Activated T-helper 17 cell treated with anti-CD3 and anti-CD28 coated beads, Interleukin-2, amount 50 U/mL, for 72 hours (primary cell): ENCODE results near the gene WDFY4. TPM values are rescaled to one million over a fixed set of nuclear protein-coding genes. Genes with fewer than 3 reads are reported as not detected.

Experiments
- ATAC-seq: fragments of 150-1000 bp; cut with Tn5 transposase; replicated peaks from 2 replicates; pipeline ENCODE4 v1.10.0; 2021; ENCODE audit warnings: mild to moderate bottlenecking, moderate library complexity
- H3K27ac Mint-ChIP-seq: one replicate; pipeline ENCODE4 v1.8.0; 2022; ENCODE audit warnings: mixed read lengths
- H3K27me3 Mint-ChIP-seq: one replicate; pipeline ENCODE4 v1.8.0; 2022; ENCODE audit warnings: mixed read lengths
- H3K36me3 Mint-ChIP-seq: one replicate; pipeline ENCODE4 v1.8.0; 2022; ENCODE audit warnings: low read depth, mild to moderate bottlenecking, mixed read lengths
- H3K4me1 Mint-ChIP-seq: one replicate; pipeline ENCODE4 v1.8.0; 2022; ENCODE audit warnings: mixed read lengths
- H3K4me3 Mint-ChIP-seq: one replicate; pipeline ENCODE4 v1.8.0; 2022; ENCODE audit warnings: mild to moderate bottlenecking, mixed read lengths
- H3K9me3 Mint-ChIP-seq: one replicate; pipeline ENCODE4 v1.8.0; 2022; ENCODE audit warnings: mixed read lengths
- total RNA-seq, 2 donors: library from RNA; stranded (reverse); gene quantifications; one replicate each; pipeline ENCODE4 v1.2.3, GENCODE V29; 2022

WDFY4 gene
- total RNA-seq, 2 donors from 2014 or later: 0.35 to 0.90 TPM

DNA sequence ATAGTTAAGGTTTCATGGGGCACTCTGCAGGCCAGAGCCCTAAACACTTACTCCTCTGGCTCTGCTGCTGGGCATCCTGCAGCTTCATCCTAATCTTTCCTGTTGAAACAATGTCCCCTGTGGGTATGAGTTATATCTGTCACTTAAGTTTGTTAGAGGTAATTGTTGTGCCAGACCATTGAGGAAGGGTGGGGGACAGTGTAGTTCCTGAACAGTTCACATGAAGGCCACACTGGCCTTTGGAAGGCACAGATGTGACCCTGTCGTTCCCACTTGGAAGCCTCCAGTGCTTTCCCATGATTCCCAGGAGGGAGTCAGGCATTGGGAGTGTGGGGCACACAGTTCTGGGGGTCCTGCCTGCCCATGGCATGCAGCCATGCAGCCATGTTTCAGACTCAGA, 65.3 kb downstream of the WDFY4 start:
- ATAC-seq: no peak
- no peak overlapping the region for H3K4me3 Mint-ChIP-seq
- H3K36me3 Mint-ChIP-seq: no peaks in the 10 kb centered on the region
- no peak overlapping the region for H3K27ac Mint-ChIP-seq
- peaks cover 8% of the 10 kb centered on the region for H3K9me3 Mint-ChIP-seq
- no peaks in the 10 kb centered on the region for H3K4me1 Mint-ChIP-seq
- H3K27me3 Mint-ChIP-seq: peaks cover 6% of the 10 kb centered on the region

GRCh38 chr10:48750991-48751390, 66.3 kb downstream of the WDFY4 start:
- no peak overlapping the region for H3K4me3 Mint-ChIP-seq
- H3K9me3 Mint-ChIP-seq: peaks cover 8% of the 10 kb centered on the region
- H3K27ac Mint-ChIP-seq: no peak overlapping the region
- H3K4me1 Mint-ChIP-seq: no peaks in the 10 kb centered on the region
- peaks cover 7% of the 10 kb centered on the region for H3K27me3 Mint-ChIP-seq
- no peaks in the 10 kb centered on the region for H3K36me3 Mint-ChIP-seq
- ATAC-seq: no peak

DNA sequence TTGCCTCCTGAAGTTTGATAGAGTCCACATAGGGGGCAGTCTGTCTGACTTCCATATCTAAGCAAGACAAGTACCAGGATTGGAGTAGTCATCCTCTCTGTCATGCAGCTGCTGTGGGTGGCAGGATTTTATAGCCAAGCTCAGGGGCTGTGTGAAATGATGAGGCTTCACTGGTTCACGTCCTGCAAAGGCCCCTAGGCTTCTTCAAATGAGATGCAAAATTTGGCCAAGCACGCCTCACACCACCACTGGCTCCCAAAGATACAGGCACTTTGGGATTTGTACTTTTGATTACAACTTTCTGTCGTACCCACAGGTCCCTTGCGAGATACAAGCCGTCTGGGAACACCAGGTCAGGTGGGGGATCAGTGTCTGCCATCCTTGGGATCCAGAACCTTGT, 67.1 kb downstream of the WDFY4 start:
- Mint-ChIP-seq H3K9me3 (peaks cover 8% of the 10 kb centered on the region), H3K27me3 (peaks cover 7% of the 10 kb centered on the region), H3K4me1 (no peaks in the 10 kb centered on the region), H3K36me3 (no peaks in the 10 kb centered on the region), H3K27ac (no peak overlapping the region), H3K4me3 (no peak overlapping the region)
- no peak for ATAC-seq

DNA sequence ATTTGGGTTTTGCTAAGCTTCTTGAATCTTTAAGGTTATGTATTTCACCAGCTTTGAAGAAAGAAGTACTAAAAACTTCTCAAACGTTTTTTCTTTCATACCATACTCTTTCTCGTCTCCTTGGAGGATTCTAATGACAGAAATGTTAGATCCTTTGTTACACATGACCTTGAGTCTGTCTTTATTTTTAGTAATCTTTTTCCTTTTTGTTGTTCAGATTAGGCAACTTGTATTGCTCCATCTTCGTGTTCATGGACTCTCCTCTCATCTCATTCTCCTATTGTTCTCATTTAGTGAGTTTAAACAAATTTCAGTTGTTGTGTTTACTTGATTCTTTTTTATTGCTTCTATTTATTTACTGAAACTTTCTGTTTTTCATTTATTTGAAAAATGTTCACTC, 73.7 kb downstream of the WDFY4 start:
- no peak for ATAC-seq
- Mint-ChIP-seq H3K9me3 (no peaks in the 10 kb centered on the region), H3K36me3 (no peaks in the 10 kb centered on the region), H3K27me3 (peaks cover 33% of the 10 kb centered on the region), H3K4me3 (no peak overlapping the region), H3K27ac (no peak overlapping the region), H3K4me1 (no peaks in the 10 kb centered on the region)

DNA sequence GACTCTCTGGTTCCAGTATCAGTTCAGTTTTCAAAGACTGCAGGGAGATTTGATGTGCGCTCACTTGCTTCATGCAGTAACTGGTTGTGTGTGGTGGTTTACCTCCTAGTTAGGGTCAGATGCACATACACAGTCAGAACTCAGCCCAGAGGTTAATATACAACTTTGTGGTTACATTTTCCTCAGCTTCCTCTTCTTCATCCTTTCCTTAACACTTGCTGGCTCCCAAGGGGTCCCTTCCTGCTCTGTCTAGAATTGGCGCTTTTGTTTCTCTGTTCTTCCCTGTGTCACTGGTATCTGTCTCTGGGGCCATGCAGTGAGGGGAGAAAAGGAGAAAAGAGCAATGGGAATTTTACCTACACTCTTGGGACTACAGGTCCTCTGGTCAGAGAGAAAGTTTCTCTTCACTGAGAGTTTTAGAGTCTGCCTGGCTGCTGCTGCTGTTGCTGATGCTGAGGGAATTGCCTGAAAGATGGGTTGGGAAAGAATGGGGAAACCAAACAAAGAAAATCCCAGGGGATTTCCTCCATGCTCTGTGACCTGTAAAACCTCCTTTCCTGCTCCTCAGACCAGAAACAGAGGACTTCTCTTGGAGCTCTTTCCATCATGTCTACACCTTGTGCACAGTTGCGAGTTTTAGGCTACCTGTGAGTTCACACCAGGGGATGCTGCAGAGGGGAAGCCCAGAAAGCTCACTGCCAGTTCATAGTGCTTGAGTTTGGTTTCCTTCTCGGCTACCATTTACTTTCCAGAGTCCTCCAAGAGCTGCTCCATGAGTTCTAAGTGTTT, 74.6 kb downstream of the WDFY4 start:
- Mint-ChIP-seq H3K27ac (no peak overlapping the region), H3K9me3 (no peaks in the 10 kb centered on the region), H3K27me3 (peaks cover 33% of the 10 kb centered on the region), H3K4me1 (no peaks in the 10 kb centered on the region), H3K36me3 (no peaks in the 10 kb centered on the region), H3K4me3 (no peak overlapping the region)
- ATAC-seq: no peak

DNA sequence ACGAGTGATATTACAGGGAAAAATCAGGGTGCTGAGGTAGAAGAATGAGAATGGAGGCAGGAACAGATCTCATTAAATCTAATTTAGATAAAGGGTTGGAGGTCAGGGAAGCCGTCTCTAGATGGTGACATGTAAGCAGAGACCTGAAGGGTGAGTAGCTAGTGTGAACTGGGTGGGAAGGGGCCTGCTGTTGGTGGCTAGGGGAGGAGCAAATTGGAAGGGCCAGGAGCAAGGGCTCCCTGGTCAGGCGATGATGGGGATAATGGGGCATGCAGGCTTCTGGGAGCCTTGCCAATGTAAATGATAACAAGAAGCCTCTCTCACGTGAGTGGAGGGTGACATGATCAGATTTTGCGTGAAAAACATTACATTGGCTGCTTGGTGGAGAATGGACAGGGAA, 76.3 kb downstream of the WDFY4 start:
- Mint-ChIP-seq H3K36me3 (no peaks in the 10 kb centered on the region), H3K9me3 (no peaks in the 10 kb centered on the region), H3K27ac (no peak overlapping the region), H3K27me3 (peaks cover 31% of the 10 kb centered on the region), H3K4me3 (no peak overlapping the region), H3K4me1 (no peaks in the 10 kb centered on the region)
- no peak for ATAC-seq

- Mint-ChIP-seq H3K27ac (no peak overlapping the region), H3K9me3 (no peaks in the 10 kb centered on the region), H3K27me3 (peaks cover 31% of the 10 kb centered on the region), H3K4me1 (no peaks in the 10 kb centered on the region), H3K36me3 (no peaks in the 10 kb centered on the region), H3K4me3 (no peak overlapping the region)
- no peak for ATAC-seq
Observed at GRCh38 chr10:48762064-48763042, 77.7 kb downstream of the WDFY4 start.

DNA sequence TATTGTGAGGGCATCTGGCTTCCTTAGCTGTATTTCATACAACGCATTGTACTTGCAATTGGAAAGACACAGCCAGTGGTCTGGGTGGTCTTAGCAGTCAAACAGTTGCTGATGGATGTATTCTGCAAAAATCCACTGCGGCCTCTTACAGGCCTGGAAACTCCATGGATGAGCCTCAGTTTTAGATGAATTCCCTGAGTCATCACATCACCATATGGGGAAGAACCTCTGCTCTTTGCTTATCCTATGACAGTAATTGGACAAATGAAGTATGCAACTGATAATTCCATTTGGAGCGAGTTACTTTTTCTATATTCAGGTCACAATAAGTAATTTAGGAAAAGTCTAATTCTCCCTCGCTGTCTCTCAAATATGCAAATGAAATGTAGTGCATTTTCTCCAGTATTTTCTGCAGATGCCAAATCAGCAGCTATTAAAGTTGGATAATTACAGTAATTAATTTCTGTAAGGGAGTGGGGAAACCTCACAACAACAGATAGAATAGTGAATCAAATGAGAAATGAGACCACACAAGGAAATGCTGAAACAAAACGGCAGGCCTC, 78.8 kb downstream of the WDFY4 start:
- no peak for ATAC-seq
- no peaks in the 10 kb centered on the region for H3K4me1 Mint-ChIP-seq
- H3K4me3 Mint-ChIP-seq: no peak overlapping the region
- no peaks in the 10 kb centered on the region for H3K9me3 Mint-ChIP-seq
- peaks cover 30% of the 10 kb centered on the region for H3K27me3 Mint-ChIP-seq
- no peak overlapping the region for H3K27ac Mint-ChIP-seq
- H3K36me3 Mint-ChIP-seq: no peaks in the 10 kb centered on the region

DNA sequence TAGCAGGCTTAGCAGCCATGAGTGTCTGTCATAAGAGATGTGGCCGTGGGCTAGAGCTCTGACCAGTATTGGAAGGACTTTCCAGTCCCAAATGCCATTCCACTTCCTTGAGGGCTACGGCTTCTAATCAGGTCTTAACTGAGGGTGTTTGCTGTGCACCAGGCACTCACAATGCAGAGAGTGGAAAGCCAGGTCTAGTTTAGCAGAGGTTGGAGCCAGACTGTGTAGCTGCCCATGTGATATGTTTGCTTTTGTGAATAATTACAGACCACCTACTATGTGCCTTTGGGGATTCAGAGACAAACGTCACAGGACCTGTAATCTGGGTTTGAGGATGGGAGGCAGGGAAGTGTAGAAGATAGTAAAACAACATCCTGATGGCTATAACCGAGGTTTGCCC, 79.8 kb downstream of the WDFY4 start:
- no peak overlapping the region for H3K4me3 Mint-ChIP-seq
- no peaks in the 10 kb centered on the region for H3K36me3 Mint-ChIP-seq
- no peak for ATAC-seq
- H3K27me3 Mint-ChIP-seq: peaks cover 23% of the 10 kb centered on the region
- no peak overlapping the region for H3K27ac Mint-ChIP-seq
- no peaks in the 10 kb centered on the region for H3K9me3 Mint-ChIP-seq
- no peaks in the 10 kb centered on the region for H3K4me1 Mint-ChIP-seq

- Mint-ChIP-seq H3K9me3 (no peaks in the 10 kb centered on the region), H3K27me3 (peaks cover 18% of the 10 kb centered on the region), H3K36me3 (no peaks in the 10 kb centered on the region), H3K4me1 (no peaks in the 10 kb centered on the region), H3K27ac (no peak overlapping the region), H3K4me3 (no peak overlapping the region)
- ATAC-seq: no peak
Observed at GRCh38 chr10:48765039-48765438, 80.4 kb downstream of the WDFY4 start.

- Mint-ChIP-seq H3K27me3 (peaks cover 13% of the 10 kb centered on the region), H3K4me1 (no peaks in the 10 kb centered on the region), H3K36me3 (no peaks in the 10 kb centered on the region), H3K9me3 (no peaks in the 10 kb centered on the region), H3K4me3 (no peak overlapping the region), H3K27ac (no peak overlapping the region)
- no peak for ATAC-seq
Observed at GRCh38 chr10:48765527-48765926, 80.9 kb downstream of the WDFY4 start.

DNA sequence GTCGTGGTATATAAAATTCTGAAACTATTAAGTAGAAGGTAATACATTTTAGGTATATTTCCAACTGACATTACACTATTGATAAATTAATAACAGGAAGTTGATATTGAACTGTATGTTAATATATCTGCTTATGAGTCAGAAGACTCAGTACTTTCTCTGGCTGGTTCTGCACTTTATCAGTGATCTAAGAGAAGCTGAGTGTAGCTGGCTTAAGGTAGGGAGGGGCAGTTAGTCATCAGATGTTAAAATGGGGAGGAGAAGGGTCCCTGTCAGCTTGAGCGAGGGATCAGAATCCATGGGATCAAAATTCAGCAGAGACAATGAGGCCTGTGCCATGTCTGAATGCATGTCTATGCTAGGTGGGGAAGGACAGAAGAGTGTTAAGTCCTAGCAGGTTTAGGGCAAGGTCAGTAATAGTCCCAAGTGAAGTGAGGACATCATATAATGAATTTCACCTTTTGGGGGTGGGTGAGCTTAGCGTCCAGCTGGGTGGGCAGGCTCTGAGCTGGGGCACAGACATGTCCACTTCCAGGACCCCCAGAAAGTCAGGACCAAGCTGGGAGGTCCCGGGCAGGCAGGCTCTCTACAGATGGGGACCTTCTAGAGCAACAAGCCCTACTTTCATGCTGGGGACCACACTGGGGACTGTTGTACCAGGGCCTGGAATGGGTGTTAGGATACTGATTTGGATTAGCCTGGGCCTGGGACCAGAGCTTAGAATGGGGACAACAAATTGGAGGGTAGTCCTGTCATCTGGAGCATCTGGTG, 82.9 kb downstream of the WDFY4 start:
- H3K36me3 Mint-ChIP-seq: no peaks in the 10 kb centered on the region
- H3K27me3 Mint-ChIP-seq: peaks cover 2% of the 10 kb centered on the region
- H3K4me3 Mint-ChIP-seq: no peak overlapping the region
- H3K4me1 Mint-ChIP-seq: no peaks in the 10 kb centered on the region
- H3K9me3 Mint-ChIP-seq: no peaks in the 10 kb centered on the region
- H3K27ac Mint-ChIP-seq: no peak overlapping the region
- ATAC-seq: no peak

- no peak for ATAC-seq
- Mint-ChIP-seq H3K36me3 (no peaks in the 10 kb centered on the region), H3K9me3 (no peaks in the 10 kb centered on the region), H3K4me1 (no peaks in the 10 kb centered on the region), H3K27ac (no peak overlapping the region), H3K4me3 (no peak overlapping the region), H3K27me3 (peaks cover 2% of the 10 kb centered on the region)
Observed at GRCh38 chr10:48768144-48768766, 83.6 kb downstream of the WDFY4 start.

DNA sequence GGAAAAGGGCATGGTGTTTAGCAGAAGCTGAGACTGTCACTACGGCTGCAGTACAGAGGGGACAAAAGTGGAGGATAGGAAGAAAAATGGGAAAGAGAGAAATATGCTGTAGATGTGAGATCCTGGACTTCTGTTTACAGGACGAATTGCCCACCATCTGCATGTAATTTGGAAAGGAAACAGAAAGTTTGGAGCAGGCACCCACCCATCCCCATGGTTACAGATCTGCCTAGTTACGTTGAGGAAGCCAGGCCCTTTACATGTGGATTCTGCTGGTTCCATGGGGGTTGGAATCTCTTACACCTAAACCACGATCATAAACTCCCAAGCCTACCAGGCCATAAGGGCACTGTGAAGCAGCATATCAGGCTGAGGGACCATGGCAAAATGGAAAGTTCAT, 84.3 kb downstream of the WDFY4 start:
- H3K36me3 Mint-ChIP-seq: no peaks in the 10 kb centered on the region
- no peak overlapping the region for H3K4me3 Mint-ChIP-seq
- ATAC-seq: no peak

More for the DNA sequence above, 84.3 kb downstream of the WDFY4 start:
- H3K27ac Mint-ChIP-seq: no peak overlapping the region
- H3K9me3 Mint-ChIP-seq: no peaks in the 10 kb centered on the region
- H3K27me3 Mint-ChIP-seq: peaks cover 2% of the 10 kb centered on the region
- no peaks in the 10 kb centered on the region for H3K4me1 Mint-ChIP-seq
